NCI-H2227 (cell line): ENCODE measurements around the gene IPPK.
"Not testable (repeated sequence)": the region's sequence is repeated elsewhere in the genome, so short reads cannot be mapped to it uniquely, and the experiment has no call there.

Experiments
- DNase-seq: peaks from one replicate; lab custom pipeline; 2025; ENCODE audit not compliant: unreplicated experiment; lab: John Stamatoyannopoulos, UW

IPPK gene

GRCh38 chr9:92599938-92600461, 69.9 kb downstream of the IPPK start:
- no peak for DNase-seq

GRCh38 chr9:92598382-92598781, 71.5 kb downstream of the IPPK start:
- DNase-seq, result no peak

GRCh38 chr9:92595930-92596329, 74.0 kb downstream of the IPPK start:
- no peak for DNase-seq

- DNase-seq, result not testable (repeated sequence)
Measured at GRCh38 chr9:92595075-92595474, 74.9 kb downstream of the IPPK start.

GRCh38 chr9:92592946-92593861, 76.7 kb downstream of the IPPK start:
- no peak for DNase-seq

GRCh38 chr9:92592537-92592936, 77.4 kb downstream of the IPPK start:
- no peak for DNase-seq

- no peak for DNase-seq
Measured at GRCh38 chr9:92590377-92590776, 79.6 kb downstream of the IPPK start.

GRCh38 chr9:92589923-92590322, 80.0 kb downstream of the IPPK start:
- no peak for DNase-seq

GRCh38 chr9:92576175-92576574, 93.8 kb downstream of the IPPK start:
- DNase-seq, result no peak

GRCh38 chr9:92573612-92574011, 96.3 kb downstream of the IPPK start:
- not testable (repeated sequence) for DNase-seq

- DNase-seq, result not testable (repeated sequence)
Measured at GRCh38 chr9:92571871-92572270, 98.1 kb downstream of the IPPK start.

GRCh38 chr9:92564982-92565381, 104.9 kb downstream of the IPPK start:
- no peak for DNase-seq

- DNase-seq, result no peak
Measured at GRCh38 chr9:92564504-92564903, 105.4 kb downstream of the IPPK start.
